ENCODE data around the gene ESPN.
"Not testable (repeated sequence)": the region's sequence is repeated elsewhere in the genome, so short reads cannot be mapped to it uniquely, and the experiment has no call there.

The ESPN gene

GRCh38 chr1:6391951-6392808 lies 32.4 kb upstream of the ESPN start:
- Histone ChIP-seq H3K27me3 (ENCODE audit: control insufficient read depth, insufficient read depth, low read length) (no peaks in the 10 kb centered on the region), H3K4me2 (ENCODE audit: low read length) (peak overlapping the region; percentile 47), H2AFZ (peak overlapping the region; percentile 56), H3K79me2 (no peaks in the 10 kb centered on the region), H3K9me3 (ENCODE audit: control insufficient read depth, low read length) (no peaks in the 10 kb centered on the region), H3K4me1 (peaks cover 2% of the 10 kb centered on the region), H3K4me3 (ENCODE audit: low read depth, low read length) (no peak overlapping the region), H3K27ac (no peak overlapping the region), H3K36me3 (ENCODE audit: control insufficient read depth, insufficient read depth, low read length) (no peaks in the 10 kb centered on the region), H3K9ac (no peak overlapping the region)
- TF ChIP-seq, protein P1, sequence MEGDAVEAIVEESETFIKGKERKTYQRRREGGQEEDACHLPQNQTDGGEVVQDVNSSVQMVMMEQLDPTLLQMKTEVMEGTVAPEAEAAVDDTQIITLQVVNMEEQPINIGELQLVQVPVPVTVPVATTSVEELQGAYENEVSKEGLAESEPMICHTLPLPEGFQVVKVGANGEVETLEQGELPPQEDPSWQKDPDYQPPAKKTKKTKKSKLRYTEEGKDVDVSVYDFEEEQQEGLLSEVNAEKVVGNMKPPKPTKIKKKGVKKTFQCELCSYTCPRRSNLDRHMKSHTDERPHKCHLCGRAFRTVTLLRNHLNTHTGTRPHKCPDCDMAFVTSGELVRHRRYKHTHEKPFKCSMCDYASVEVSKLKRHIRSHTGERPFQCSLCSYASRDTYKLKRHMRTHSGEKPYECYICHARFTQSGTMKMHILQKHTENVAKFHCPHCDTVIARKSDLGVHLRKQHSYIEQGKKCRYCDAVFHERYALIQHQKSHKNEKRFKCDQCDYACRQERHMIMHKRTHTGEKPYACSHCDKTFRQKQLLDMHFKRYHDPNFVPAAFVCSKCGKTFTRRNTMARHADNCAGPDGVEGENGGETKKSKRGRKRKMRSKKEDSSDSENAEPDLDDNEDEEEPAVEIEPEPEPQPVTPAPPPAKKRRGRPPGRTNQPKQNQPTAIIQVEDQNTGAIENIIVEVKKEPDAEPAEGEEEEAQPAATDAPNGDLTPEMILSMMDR (IDR thresholded peaks at IDR 0.05) = no peak

- peak overlapping the region; percentile 16 for H3K4me3 ChIP-seq (ENCODE audit: low read depth, low read length)
- TF ChIP-seq, protein P1 (IDR thresholded peaks at IDR 0.05) = no peak
Measured at GRCh38 chr1:6392809-6393399, 31.7 kb upstream of the ESPN start.

DNA sequence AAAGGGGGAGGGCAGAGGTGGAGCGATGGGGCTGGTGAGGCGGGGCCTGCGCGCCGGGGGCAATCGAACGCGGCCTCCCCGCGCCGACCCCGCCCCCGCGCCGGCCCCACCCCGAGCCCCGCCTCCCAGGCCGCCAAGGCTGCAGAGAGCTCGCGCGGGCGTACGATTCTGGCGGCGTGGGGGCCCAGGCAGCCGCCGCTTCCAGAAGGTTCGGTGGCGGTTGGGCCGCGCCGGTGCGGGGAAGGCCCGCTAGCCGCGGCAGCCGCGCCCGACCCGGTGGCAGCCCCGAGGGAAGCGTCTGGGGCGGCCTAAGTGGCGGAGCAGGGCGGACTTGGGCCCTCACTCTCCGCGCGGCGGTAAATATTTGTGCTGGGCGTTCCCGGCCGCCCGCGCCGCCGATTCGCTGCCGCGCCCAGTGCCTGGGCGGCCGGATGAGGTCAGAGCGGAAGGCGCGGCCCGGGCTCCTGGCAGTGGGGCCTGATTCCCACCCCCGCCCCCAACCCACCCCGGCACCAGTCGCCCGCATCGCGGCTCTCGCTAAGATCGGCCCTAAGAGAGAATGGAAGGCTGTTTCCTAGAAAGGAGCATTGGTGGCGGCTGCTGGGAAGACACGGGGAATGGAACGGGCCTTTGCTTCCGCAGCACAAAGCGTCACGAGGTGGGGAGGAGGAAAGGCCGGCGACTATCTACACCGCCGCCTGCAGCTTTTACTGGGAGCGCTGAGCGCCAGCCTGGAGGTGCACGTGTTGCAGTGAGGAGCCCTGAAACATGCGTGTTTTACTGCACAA lies 31.0 kb upstream of the ESPN start, which contains the start of gene ACOT7:
Gene ACOT7, minus strand, starts transcription at position 368 of the 788 bp plus-strand sequence. CDS start 368 bp downstream, outside the sequence.
- H3K4me1 ChIP-seq = peaks cover 2% of the 10 kb centered on the region

More at GRCh38 chr1:6392809-6393399, 31.7 kb upstream of the ESPN start:
- Histone ChIP-seq H2AFZ (peak overlapping the region; percentile 62), H3K36me3 (ENCODE audit: control insufficient read depth, insufficient read depth, low read length) (no peaks in the 10 kb centered on the region), H3K4me1 (peaks cover 2% of the 10 kb centered on the region), H3K27me3 (ENCODE audit: control insufficient read depth, insufficient read depth, low read length) (no peaks in the 10 kb centered on the region), H3K9ac (no peak overlapping the region), H3K4me2 (ENCODE audit: low read length) (peak overlapping the region; percentile 72), H3K79me2 (no peaks in the 10 kb centered on the region), H3K9me3 (ENCODE audit: control insufficient read depth, low read length) (no peaks in the 10 kb centered on the region), H3K27ac (no peak overlapping the region)

DNA sequence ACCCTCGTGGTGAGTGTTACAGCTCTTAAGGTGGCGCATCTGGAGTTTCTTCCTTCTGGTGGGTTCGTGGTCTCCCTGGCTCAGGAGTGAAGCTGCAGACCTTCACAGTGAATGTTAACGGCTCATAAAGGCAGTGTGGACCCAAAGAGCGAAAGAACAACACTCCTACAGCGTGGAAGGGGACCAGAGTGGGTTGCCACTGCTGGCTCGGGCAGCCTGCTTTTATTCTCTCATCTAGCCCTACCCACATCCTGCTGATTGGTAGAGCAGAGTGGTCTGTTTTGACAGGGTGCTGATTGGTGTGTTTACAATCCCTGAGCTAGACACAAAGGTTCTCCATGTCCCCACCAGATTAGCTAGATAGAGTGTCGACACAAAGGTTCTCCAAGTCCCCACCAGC lies 29.4 kb upstream of the ESPN start:
- H3K27ac ChIP-seq; H3K79me2 ChIP-seq; H3K4me3 ChIP-seq (ENCODE audit: low read depth, low read length); H3K9ac ChIP-seq; H3K4me2 ChIP-seq (ENCODE audit: low read length); H2AFZ ChIP-seq; H3K36me3 ChIP-seq (ENCODE audit: control insufficient read depth, insufficient read depth, low read length); H3K27me3 ChIP-seq (ENCODE audit: control insufficient read depth, insufficient read depth, low read length); H3K4me1 ChIP-seq; H3K9me3 ChIP-seq (ENCODE audit: control insufficient read depth, low read length): not testable (repeated sequence)

More for the DNA sequence above, 31.0 kb upstream of the ESPN start, which contains the start of gene ACOT7:
- Histone ChIP-seq H3K9me3 (ENCODE audit: control insufficient read depth, low read length) (no peaks in the 10 kb centered on the region), H3K4me2 (ENCODE audit: low read length) (peak within 1 kb of the TSS; percentile 72), H3K27ac (peak within 1 kb of the TSS; percentile 90), H3K36me3 (ENCODE audit: control insufficient read depth, insufficient read depth, low read length) (no peaks in the 10 kb centered on the region), H3K9ac (no peak within 1 kb of the TSS), H3K79me2 (no peaks in the 10 kb centered on the region), H3K4me3 (ENCODE audit: low read depth, low read length) (peak within 1 kb of the TSS; percentile 57), H3K27me3 (ENCODE audit: control insufficient read depth, insufficient read depth, low read length) (no peaks in the 10 kb centered on the region), H2AFZ (peak within 1 kb of the TSS; percentile 83)
- TF ChIP-seq, protein P1 (IDR thresholded peaks at IDR 0.05) = no peak

DNA sequence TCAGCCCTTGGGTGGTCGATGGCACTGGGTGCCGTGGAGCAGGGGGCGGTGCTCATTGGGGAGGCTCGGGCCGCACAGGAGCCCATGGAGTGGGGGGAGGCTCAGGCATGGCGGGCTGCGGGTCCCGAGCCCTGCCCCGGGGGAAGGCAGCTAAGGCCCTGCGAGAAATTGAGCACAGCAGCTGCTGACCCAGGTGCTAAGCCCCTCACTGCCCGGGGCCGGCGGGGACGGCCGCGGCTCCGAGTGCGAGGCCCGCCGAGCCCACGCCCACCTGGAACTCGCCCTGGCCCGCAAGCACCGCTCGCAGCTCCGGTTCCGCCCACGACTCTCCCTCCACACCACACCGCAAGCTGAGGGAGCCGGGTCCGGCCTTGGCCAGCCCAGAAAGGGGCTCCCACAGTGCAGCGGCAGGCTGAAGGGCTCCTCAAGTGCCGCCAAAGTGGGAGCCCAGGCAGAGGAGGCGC lies 28.8 kb upstream of the ESPN start:
- not testable (repeated sequence) for H3K36me3 ChIP-seq (ENCODE audit: control insufficient read depth, insufficient read depth, low read length); H3K4me3 ChIP-seq (ENCODE audit: low read depth, low read length); H3K27ac ChIP-seq; H3K4me2 ChIP-seq (ENCODE audit: low read length); H3K79me2 ChIP-seq; H2AFZ ChIP-seq; H3K9ac ChIP-seq; H3K4me1 ChIP-seq; H3K9me3 ChIP-seq (ENCODE audit: control insufficient read depth, low read length); H3K27me3 ChIP-seq (ENCODE audit: control insufficient read depth, insufficient read depth, low read length)

Measured in parathyroid adenoma (tissue), 2 donors.